HFFc6 (cell line): ENCODE data around the gene PCID2. TPM values are rescaled to one million over a fixed set of nuclear protein-coding genes. Genes with fewer than 3 reads are reported as not detected.

Experiments
- DNase-seq: peaks from one replicate; pipeline ENCODE4 v3.0.0-alpha.2; 2018
- H3K27ac Mint-ChIP-seq: 2 replicates; pipeline ENCODE4 v1.8.0; 2020; ENCODE audit warnings: mild to moderate bottlenecking, mixed read lengths
- H3K27me3 Mint-ChIP-seq: 2 replicates; pipeline ENCODE4 v1.8.0; 2021; ENCODE audit warnings: mild to moderate bottlenecking, moderate library complexity, mixed read lengths; ENCODE audit not compliant: insufficient read depth
- H3K36me3 Mint-ChIP-seq: 2 replicates; pipeline ENCODE4 v1.8.0; 2021; ENCODE audit warnings: low read depth, mixed read lengths
- H3K4me1 Mint-ChIP-seq: 2 replicates; pipeline ENCODE4 v1.8.0; 2020; ENCODE audit warnings: low read depth, mixed read lengths
- H3K4me3 Mint-ChIP-seq: 2 replicates; pipeline ENCODE4 v1.8.0; 2020; ENCODE audit warnings: mild to moderate bottlenecking, moderate library complexity, mixed read lengths
- H3K9me3 Mint-ChIP-seq: 2 replicates; pipeline ENCODE4 v1.8.0; 2020; ENCODE audit warnings: mild to moderate bottlenecking, mixed read lengths
- CTCF ChIP-seq: fragments of 200-600 bp; sonication (generic); IDR thresholded peaks from 2 replicates; pipeline ENCODE4 v1.5.0; 2021; ENCODE audit warnings: antibody characterized with exemption, mild to moderate bottlenecking
- total RNA-seq, 6 experiments: library from RNA; stranded (reverse); fragmentation: NEBNext Ultra II Directional; extraction: Animal tissue kit (Norgen Biotek cat#: 25700); gene quantifications; 2 replicates in 1 of 6; 3 replicates in 5 of 6; pipeline ENCODE4 v1.2.3, GENCODE V29; 2021

The PCID2 gene
- total RNA-seq, 6 experiments from 2014 or later = 59.1 to 72.5 (median 68.3) TPM

- Mint-ChIP-seq H3K9me3 (no peaks in the 10 kb centered on the region), H3K36me3 (peaks cover 72% of the 10 kb centered on the region), H3K4me1 (peaks cover 14% of the 10 kb centered on the region), H3K27me3 (peaks cover 2% of the 10 kb centered on the region; the same call in 1 of the 2 replicates), H3K4me3 (no peak overlapping the region), H3K27ac (no peak overlapping the region; the same call in 1 of the 2 replicates)
- no peak for DNase-seq
- no peak for TF ChIP-seq CTCF
Observed at GRCh38 chr13:113172419-113172926, 36.0 kb downstream of the PCID2 start.

GRCh38 chr13:113171250-113172125 lies 37.0 kb downstream of the PCID2 start:
- TF ChIP-seq CTCF = no peak
- Mint-ChIP-seq H3K9me3 (no peaks in the 10 kb centered on the region), H3K36me3 (peaks cover 80% of the 10 kb centered on the region), H3K27ac (no peak overlapping the region), H3K27me3 (peaks cover 2% of the 10 kb centered on the region; the same call in 1 of the 2 replicates), H3K4me3 (no peak overlapping the region), H3K4me1 (peaks cover 12% of the 10 kb centered on the region)
- no peak for DNase-seq

GRCh38 chr13:113170511-113170910 lies 38.0 kb downstream of the PCID2 start:
- no peak for TF ChIP-seq CTCF
- Mint-ChIP-seq H3K27me3 (peaks cover 2% of the 10 kb centered on the region; the same call in 1 of the 2 replicates), H3K36me3 (peaks cover 72% of the 10 kb centered on the region), H3K4me1 (peaks cover 16% of the 10 kb centered on the region), H3K9me3 (no peaks in the 10 kb centered on the region), H3K4me3 (no peak overlapping the region), H3K27ac (no peak overlapping the region; the same call in 1 of the 2 replicates)
- DNase-seq = no peak

- TF ChIP-seq CTCF = no peak
- Mint-ChIP-seq H3K9me3 (no peaks in the 10 kb centered on the region), H3K36me3 (peaks cover 73% of the 10 kb centered on the region), H3K27ac (no peak overlapping the region), H3K27me3 (peaks cover 4% of the 10 kb centered on the region; the same call in 1 of the 2 replicates), H3K4me1 (peaks cover 22% of the 10 kb centered on the region), H3K4me3 (no peak overlapping the region)
- DNase-seq = no peak
Observed at GRCh38 chr13:113169277-113170272, 38.9 kb downstream of the PCID2 start.

- Mint-ChIP-seq H3K36me3 (peaks cover 71% of the 10 kb centered on the region), H3K4me1 (peaks cover 21% of the 10 kb centered on the region), H3K9me3 (no peaks in the 10 kb centered on the region), H3K27me3 (peaks cover 8% of the 10 kb centered on the region), H3K27ac (no peak overlapping the region), H3K4me3 (no peak overlapping the region)
- TF ChIP-seq CTCF = no peak
- no peak for DNase-seq
Observed at GRCh38 chr13:113168211-113168610, 40.3 kb downstream of the PCID2 start.
